Measurements from ENCODE around the gene PARD3. TPM values are rescaled to one million over a fixed set of nuclear protein-coding genes. Genes with fewer than 3 reads are reported as not detected.

PARD3 gene
- total and polyA plus RNA-seq, 12 donors: 17.0 to 93.8 (median 47.3) TPM

- no peak for DNase-seq
- intact Hi-C loops (cut with DNase I): no loop called here
- no peak for TF ChIP-seq POLR2A (IDR thresholded peaks at IDR 0.05)
- TF ChIP-seq, protein P1, sequence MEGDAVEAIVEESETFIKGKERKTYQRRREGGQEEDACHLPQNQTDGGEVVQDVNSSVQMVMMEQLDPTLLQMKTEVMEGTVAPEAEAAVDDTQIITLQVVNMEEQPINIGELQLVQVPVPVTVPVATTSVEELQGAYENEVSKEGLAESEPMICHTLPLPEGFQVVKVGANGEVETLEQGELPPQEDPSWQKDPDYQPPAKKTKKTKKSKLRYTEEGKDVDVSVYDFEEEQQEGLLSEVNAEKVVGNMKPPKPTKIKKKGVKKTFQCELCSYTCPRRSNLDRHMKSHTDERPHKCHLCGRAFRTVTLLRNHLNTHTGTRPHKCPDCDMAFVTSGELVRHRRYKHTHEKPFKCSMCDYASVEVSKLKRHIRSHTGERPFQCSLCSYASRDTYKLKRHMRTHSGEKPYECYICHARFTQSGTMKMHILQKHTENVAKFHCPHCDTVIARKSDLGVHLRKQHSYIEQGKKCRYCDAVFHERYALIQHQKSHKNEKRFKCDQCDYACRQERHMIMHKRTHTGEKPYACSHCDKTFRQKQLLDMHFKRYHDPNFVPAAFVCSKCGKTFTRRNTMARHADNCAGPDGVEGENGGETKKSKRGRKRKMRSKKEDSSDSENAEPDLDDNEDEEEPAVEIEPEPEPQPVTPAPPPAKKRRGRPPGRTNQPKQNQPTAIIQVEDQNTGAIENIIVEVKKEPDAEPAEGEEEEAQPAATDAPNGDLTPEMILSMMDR (IDR thresholded peaks at IDR 0.05): no peak
- no peaks in the 10 kb centered on the region for H3K27me3 ChIP-seq
- H3K4me3 ChIP-seq: no peak overlapping the region
- H3K36me3 ChIP-seq (replicated peaks in 1 of 2): no peaks in the 10 kb centered on the region
- H3K4me1 ChIP-seq (replicated peaks in 1 of 2): no peaks in the 10 kb centered on the region
- 88 to 92% (median 92%) methylated on average over 7 of the region's 7 CpGs for WGBS, 4 donors
- H3K9me3 ChIP-seq (replicated peaks in 1 of 3): no peaks in the 10 kb centered on the region
- H3K27ac ChIP-seq: no peak overlapping the region
Measured at GRCh38 chr10:34217524-34217923, 597.6 kb downstream of the PARD3 start.

- no peak for TF ChIP-seq POLR2A (IDR thresholded peaks at IDR 0.05)
- TF ChIP-seq, protein P1 (IDR thresholded peaks at IDR 0.05): no peak
- H3K27ac ChIP-seq: no peak overlapping the region
- H3K4me1 ChIP-seq (replicated peaks in 1 of 2): no peaks in the 10 kb centered on the region
- DNase-seq: no peak
- no peaks in the 10 kb centered on the region for H3K9me3 ChIP-seq (replicated peaks in 1 of 3)
- 84 to 97% (median 93%) methylated on average over 2 of the region's 2 CpGs for WGBS, 4 donors
- H3K27me3 ChIP-seq: no peaks in the 10 kb centered on the region
- H3K36me3 ChIP-seq (replicated peaks in 1 of 2): no peaks in the 10 kb centered on the region
- intact Hi-C loops (cut with DNase I): no loop called here
- no peak overlapping the region for H3K4me3 ChIP-seq
Measured at GRCh38 chr10:34216348-34216945, 598.6 kb downstream of the PARD3 start.

GRCh38 chr10:34213805-34214197 is 601.3 kb downstream of the PARD3 start:
- TF ChIP-seq, protein P1 (IDR thresholded peaks at IDR 0.05): no peak
- no peak for TF ChIP-seq POLR2A (IDR thresholded peaks at IDR 0.05)
- intact Hi-C loops (cut with DNase I): no loop called here
- Histone ChIP-seq H3K4me1 (replicated peaks in 1 of 2) (no peaks in the 10 kb centered on the region), H3K27me3 (no peaks in the 10 kb centered on the region), H3K36me3 (replicated peaks in 1 of 2) (no peaks in the 10 kb centered on the region), H3K9me3 (replicated peaks in 1 of 3) (no peaks in the 10 kb centered on the region), H3K27ac (no peak overlapping the region), H3K4me3 (no peak overlapping the region)
- 91 to 97% (median 95%) methylated on average over 5 of the region's 5 CpGs for WGBS, 4 donors
- no peak for DNase-seq

- no peak overlapping the region for H3K4me3 ChIP-seq
Measured at GRCh38 chr10:34213193-34213804, 601.8 kb downstream of the PARD3 start.

More at GRCh38 chr10:34213193-34213804, 601.8 kb downstream of the PARD3 start:
- DNase-seq: no peak
- H3K36me3 ChIP-seq (replicated peaks in 1 of 2): no peaks in the 10 kb centered on the region
- no peaks in the 10 kb centered on the region for H3K9me3 ChIP-seq (replicated peaks in 1 of 3)
- WGBS, 4 donors: 93 to 97% (median 93%) methylated on average over 6 of the region's 6 CpGs
- H3K4me1 ChIP-seq (replicated peaks in 1 of 2): no peaks in the 10 kb centered on the region
- H3K27me3 ChIP-seq: no peaks in the 10 kb centered on the region
- intact Hi-C loops (cut with DNase I): no loop called here
- no peak overlapping the region for H3K27ac ChIP-seq
- TF ChIP-seq, protein P1 (IDR thresholded peaks at IDR 0.05): no peak
- no peak for TF ChIP-seq POLR2A (IDR thresholded peaks at IDR 0.05)
